NCI-H1048 (cell line): ENCODE results near the gene GNAI2.
A peak's percentile ranks its signal among the peaks of the same experiment; 100 is the strongest.

Experiments
- DNase-seq: peaks from one replicate; lab custom pipeline; 2025; lab: John Stamatoyannopoulos, UW

Gene GNAI2

GRCh38 chr3:50235716-50236483 lies at the start of gene GNAI2:
TSS of gene GNAI2 (plus strand) at chr3:50236204. CDS start at chr3:50236336, 132 bp downstream.
- DNase-seq, result peak; percentile 98

GRCh38 chr3:50187750-50188149 lies 48.3 kb upstream of the GNAI2 start:
- no peak for DNase-seq

- no peak for DNase-seq
Observed at GRCh38 chr3:50189274-50189673, 46.7 kb upstream of the GNAI2 start.

DNA sequence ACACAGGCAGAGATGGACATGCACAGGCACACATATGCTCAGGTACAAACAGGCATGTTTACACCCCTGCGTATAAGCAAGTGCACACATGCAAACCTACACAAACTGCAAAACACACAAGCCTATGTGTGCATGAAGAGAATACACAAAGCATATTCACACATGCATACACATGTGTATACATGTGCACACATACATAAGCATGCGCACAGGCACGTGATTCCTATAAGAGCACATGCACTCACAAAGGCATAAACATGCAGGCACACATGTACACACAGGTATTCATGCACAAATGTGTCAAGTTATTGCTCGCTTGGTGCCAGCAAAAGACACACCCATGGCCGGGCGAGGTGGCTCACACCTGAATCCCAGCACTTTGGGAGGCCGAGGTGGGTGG lies 46.0 kb upstream of the GNAI2 start:
- DNase-seq, result no peak

GRCh38 chr3:50190936-50191660 lies 44.9 kb upstream of the GNAI2 start, which contains the start of gene GNAT1:
TSS of gene GNAT1 (plus strand) at chr3:50191610. CDS start at chr3:50191726, 116 bp downstream.
- no peak for DNase-seq

DNA sequence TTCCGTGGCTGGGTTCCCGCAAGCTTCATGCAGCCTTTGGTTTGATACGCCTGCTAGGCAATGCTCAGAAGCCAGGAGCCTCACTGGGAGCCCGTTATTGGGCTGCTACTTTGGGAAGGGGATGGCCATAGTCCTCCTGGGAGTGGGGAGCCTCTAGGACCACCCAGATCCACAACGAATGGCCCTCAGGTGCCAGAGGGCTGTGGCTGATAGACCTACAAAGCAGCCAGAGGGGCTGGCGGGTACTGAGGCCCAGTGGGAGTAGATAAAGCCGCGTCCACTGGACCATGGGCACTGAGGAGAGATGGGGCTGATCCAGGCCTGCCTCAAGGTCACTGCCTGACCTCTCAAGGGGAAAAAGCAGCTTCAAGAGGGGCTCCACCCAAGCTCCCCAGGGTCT lies 43.9 kb upstream of the GNAI2 start:
- no peak for DNase-seq

DNA sequence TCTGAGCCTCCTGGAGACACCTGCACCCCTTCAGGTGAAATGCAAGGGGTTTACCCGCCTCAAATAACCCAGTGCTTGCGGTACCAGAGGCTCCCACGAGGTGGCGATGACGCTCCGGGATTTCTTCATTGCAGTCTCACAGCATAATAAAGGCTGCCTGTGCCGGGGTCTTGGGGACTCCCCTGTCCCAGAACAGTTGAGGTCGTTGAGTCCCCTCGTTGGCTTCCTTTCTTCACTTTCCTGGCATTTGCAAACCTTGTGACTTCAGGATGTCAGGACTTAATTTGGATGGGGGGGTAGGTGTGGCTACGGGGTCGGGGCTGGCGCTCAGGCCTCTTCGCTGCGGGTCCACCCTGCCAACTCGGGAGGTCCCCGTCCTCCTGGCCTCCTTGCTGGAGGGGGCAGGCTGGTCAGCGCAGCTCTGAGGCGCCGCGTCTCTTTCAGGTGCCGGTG lies 43.3 kb upstream of the GNAI2 start:
- DNase-seq, result no peak

DNA sequence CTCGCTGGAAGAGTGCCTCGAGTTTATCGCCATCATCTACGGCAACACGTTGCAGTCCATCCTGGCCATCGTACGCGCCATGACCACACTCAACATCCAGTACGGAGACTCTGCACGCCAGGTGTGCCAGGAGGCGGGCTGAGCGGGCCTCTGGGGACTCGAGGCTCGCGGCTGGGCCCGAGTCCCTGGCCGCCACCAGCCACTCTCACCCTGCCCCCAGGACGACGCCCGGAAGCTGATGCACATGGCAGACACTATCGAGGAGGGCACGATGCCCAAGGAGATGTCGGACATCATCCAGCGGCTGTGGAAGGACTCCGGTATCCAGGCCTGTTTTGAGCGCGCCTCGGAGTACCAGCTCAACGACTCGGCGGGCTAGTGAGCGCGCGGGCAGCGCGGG lies 42.7 kb upstream of the GNAI2 start:
- DNase-seq, result no peak

GRCh38 chr3:50193746-50194127 lies 42.3 kb upstream of the GNAI2 start:
- DNase-seq, result no peak

DNA sequence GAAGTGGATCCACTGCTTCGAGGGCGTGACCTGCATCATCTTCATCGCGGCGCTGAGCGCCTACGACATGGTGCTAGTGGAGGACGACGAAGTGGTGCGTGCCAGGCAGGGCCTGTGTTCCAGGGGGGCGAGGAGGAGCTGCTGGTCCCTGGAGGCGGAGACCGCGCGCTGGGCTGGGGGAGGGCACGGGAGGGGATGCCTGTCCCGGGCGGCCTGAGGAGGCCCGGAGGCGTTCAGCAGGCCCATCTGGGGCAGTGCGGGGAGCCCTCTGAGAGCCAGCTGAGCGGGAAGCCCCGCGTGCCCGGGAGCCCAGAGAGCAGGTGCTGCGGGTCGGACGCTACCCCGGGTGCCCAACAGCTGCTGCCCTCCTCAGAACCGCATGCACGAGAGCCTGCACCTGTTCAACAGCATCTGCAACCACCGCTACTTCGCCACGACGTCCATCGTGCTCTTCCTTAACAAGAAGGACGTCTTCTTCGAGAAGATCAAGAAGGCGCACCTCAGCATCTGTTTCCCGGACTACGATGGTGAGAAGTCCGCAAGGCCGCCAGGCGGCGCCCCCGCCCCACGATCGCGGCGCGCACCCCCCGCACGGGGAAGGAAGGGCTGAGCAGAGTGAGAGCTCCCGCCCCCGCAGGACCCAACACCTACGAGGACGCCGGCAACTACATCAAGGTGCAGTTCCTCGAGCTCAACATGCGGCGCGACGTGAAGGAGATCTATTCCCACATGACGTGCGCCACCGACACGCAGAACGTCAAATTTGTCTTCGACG lies 41.7 kb upstream of the GNAI2 start:
- no peak for DNase-seq

DNA sequence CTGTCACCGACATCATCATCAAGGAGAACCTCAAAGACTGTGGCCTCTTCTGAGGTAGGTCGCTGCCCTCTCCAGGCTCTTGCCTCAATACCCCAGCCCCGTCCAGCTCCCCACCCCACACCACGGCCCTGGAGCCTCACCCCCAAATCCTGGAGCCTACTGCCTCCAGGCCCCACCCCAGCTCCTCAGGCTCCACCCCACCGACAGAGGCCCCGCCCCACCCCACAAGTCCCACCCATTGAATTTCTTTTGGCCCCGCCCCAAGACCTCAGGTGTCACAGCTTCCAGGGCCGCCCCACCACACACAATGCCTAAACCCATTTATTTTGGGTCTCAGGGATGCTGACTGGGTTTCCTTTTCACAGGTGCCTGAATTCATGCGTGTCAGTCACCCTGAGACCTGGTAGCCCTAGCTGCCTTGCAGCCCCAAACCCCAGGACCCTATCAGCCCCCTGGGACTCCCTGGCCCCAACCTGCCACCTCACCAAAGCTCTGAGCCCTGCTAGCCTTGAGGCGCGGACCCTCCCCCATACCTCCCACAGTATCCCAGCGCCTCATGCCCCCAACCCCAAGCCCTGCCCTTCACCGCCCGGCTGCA lies 41.0 kb upstream of the GNAI2 start:
- no peak for DNase-seq

GRCh38 chr3:50195501-50196252 lies 40.3 kb upstream of the GNAI2 start:
- DNase-seq, result no peak

- DNase-seq, result no peak
Observed at GRCh38 chr3:50196253-50196801, 39.7 kb upstream of the GNAI2 start.

GRCh38 chr3:50201573-50202315 lies 34.3 kb upstream of the GNAI2 start:
- no peak for DNase-seq

- no peak for DNase-seq
Observed at GRCh38 chr3:50202353-50203112, 33.5 kb upstream of the GNAI2 start.

- no peak for DNase-seq
Observed at GRCh38 chr3:50203113-50203808, 32.7 kb upstream of the GNAI2 start.

DNA sequence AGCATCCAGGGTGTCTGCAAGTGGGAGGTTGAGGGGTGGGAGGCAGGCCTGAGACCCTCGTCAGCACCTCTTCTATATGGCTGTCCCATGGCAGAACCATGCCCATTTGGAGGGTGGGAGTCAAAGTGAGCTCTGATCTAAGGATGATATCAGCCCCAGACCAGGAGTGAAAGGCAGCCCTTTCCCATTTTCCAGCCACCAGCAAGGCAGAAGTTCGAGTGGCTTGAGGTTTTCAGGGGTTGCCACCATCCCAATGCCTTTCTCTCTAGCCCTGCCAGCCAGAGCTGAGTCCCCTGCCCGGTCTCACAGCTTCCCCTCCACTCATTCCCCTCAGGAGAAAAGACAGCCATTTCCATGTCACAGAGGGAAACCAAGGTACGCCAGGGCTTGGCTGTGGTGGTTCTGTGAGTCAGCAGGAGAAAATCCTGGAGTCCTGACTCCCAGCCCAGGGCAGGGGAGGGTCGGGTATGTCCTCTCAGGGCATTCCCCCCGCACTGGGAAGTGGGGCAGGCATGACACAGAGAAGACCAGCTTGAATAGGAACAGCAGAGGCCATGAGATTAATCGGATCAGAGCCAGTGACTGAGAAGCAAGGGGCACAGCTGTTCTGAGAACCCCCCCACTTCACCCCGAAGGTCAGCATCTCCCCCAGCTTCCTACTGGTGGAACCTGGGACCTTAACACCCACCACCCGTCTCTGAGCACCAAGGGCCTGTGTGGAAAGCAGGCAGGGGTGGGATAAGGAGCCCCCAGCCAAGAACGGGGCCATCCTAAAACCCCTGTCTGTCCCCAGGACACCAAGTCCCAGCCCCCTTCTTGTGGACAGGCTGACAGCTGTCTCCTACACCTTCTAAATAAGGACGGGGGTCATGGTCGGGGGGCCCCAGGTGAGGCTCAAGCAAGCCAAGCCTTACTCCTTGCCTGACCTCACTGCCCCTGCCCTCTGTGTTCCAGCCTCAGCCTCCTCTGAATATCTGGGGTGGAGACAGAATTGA lies 31.9 kb upstream of the GNAI2 start:
- no peak for DNase-seq
